RWPE2 (cell line): ENCODE data around the gene ZC3H10.

Experiments used
- ATAC-seq: fragments of 200-7000 bp; cut with Tn5 transposase; 3 replicates; pipeline ENCODE4 v1.9.1; 2021; ENCODE audit warnings: low read depth
- DNase-seq: peaks from one replicate; pipeline ENCODE4 v3.0.0-alpha.2; 2020; ENCODE audit warnings: low spot score
- H3K27ac ChIP-seq: fragments of 450-650 bp; 2 replicates; pipeline ENCODE4 v1.5.1; 2017; ENCODE audit warnings: mild to moderate bottlenecking; ENCODE audit not compliant: poor library complexity, severe bottlenecking
- H3K27me3 ChIP-seq: fragments of 250-450 bp; sonication (Bioruptor Pico); 2 replicates; pipeline ENCODE4 v1.5.1; 2021; ENCODE audit warnings: mild to moderate bottlenecking, moderate library complexity; ENCODE audit not compliant: insufficient read depth, poor library complexity, severe bottlenecking
- H3K36me3 ChIP-seq: fragments of 250-450 bp; sonication (Bioruptor Pico); 2 replicates; pipeline ENCODE4 v1.5.1; 2020; ENCODE audit warnings: low read depth, mild to moderate bottlenecking, moderate library complexity
- H3K4me1 ChIP-seq: fragments of 250-450 bp; sonication (Bioruptor Pico); 2 replicates; pipeline ENCODE4 v1.5.1; 2021; ENCODE audit warnings: mild to moderate bottlenecking, moderate library complexity; ENCODE audit not compliant: insufficient read depth, poor library complexity, severe bottlenecking
- H3K4me3 ChIP-seq: fragments of 250-450 bp; sonication (Bioruptor Pico); 2 replicates; pipeline ENCODE4 v1.5.1; 2021; ENCODE audit warnings: mild to moderate bottlenecking, moderate library complexity; ENCODE audit not compliant: severe bottlenecking
- H3K9me3 ChIP-seq: fragments of 250-450 bp; sonication (Bioruptor Pico); 2 replicates; pipeline ENCODE4 v1.5.1; 2021; ENCODE audit warnings: mild to moderate bottlenecking, moderate library complexity; ENCODE audit not compliant: severe bottlenecking
- TF ChIP-seq, protein P1 (sequence below): fragments of 450-650 bp; IDR thresholded peaks from one replicate; pipeline ENCODE4 v1.5.1; 2017; ENCODE audit warnings: mild to moderate bottlenecking, moderate library complexity; ENCODE audit not compliant: poor library complexity, severe bottlenecking

ZC3H10 gene

DNA sequence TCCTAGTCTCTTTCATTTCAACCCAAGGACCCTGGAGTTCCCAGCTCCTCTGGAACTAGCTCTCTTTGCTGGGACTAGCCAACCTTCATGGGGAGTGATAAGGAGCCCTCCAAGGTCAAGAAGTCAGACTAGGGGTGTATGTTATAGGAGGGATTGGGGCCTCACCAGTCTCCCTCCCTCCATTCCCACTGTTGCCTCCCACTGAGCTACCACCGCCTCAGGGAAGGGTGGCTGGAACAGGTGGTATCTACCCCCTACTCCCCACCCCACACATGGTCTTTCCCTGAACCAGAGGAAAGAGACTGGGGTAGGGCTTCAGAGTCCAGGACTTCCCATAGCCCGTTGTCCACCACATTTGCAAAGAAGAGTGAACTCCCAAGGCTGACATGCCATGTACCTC lies 35.7 kb upstream of the ZC3H10 start:
- no peak overlapping the region for H3K4me3 ChIP-seq
- TF ChIP-seq, protein P1, sequence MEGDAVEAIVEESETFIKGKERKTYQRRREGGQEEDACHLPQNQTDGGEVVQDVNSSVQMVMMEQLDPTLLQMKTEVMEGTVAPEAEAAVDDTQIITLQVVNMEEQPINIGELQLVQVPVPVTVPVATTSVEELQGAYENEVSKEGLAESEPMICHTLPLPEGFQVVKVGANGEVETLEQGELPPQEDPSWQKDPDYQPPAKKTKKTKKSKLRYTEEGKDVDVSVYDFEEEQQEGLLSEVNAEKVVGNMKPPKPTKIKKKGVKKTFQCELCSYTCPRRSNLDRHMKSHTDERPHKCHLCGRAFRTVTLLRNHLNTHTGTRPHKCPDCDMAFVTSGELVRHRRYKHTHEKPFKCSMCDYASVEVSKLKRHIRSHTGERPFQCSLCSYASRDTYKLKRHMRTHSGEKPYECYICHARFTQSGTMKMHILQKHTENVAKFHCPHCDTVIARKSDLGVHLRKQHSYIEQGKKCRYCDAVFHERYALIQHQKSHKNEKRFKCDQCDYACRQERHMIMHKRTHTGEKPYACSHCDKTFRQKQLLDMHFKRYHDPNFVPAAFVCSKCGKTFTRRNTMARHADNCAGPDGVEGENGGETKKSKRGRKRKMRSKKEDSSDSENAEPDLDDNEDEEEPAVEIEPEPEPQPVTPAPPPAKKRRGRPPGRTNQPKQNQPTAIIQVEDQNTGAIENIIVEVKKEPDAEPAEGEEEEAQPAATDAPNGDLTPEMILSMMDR, result no peak
- no peak overlapping the region for H3K27ac ChIP-seq
- H3K9me3 ChIP-seq, result no peaks in the 10 kb centered on the region
- H3K36me3 ChIP-seq, result peaks cover 5% of the 10 kb centered on the region; the same call in 1 of the 2 replicates
- peaks cover 4% of the 10 kb centered on the region for H3K4me1 ChIP-seq
- ATAC-seq, result no peak
- DNase-seq, result no peak
- H3K27me3 ChIP-seq, result no peaks in the 10 kb centered on the region

DNA sequence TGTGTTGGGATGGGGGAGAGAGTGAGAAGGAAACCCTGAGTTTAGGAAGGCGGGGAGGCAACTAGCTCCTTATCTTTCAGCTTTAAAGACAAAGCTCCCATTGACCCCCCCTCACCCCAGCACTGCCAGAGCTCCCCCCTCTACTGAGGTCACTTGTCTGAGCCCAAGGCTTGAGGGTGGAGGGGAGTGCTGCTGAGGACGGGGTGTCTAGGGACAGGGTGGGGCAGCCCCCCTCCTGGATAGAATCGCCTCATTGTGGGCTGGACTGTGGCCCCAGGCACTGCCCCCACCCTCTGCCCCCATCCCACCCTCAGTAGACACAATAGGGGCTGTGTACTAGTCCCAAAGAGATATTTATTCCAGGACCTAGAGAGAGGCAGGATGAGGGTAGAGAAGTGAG lies 35.1 kb upstream of the ZC3H10 start:
- no peaks in the 10 kb centered on the region for H3K9me3 ChIP-seq
- no peaks in the 10 kb centered on the region for H3K27me3 ChIP-seq
- no peak overlapping the region for H3K4me3 ChIP-seq
- no peak overlapping the region for H3K27ac ChIP-seq
- DNase-seq, result no peak
- H3K4me1 ChIP-seq, result peaks cover 4% of the 10 kb centered on the region
- no peak for ATAC-seq
- peaks cover 5% of the 10 kb centered on the region; the same call in 1 of the 2 replicates for H3K36me3 ChIP-seq
- TF ChIP-seq, protein P1, result no peak

DNA sequence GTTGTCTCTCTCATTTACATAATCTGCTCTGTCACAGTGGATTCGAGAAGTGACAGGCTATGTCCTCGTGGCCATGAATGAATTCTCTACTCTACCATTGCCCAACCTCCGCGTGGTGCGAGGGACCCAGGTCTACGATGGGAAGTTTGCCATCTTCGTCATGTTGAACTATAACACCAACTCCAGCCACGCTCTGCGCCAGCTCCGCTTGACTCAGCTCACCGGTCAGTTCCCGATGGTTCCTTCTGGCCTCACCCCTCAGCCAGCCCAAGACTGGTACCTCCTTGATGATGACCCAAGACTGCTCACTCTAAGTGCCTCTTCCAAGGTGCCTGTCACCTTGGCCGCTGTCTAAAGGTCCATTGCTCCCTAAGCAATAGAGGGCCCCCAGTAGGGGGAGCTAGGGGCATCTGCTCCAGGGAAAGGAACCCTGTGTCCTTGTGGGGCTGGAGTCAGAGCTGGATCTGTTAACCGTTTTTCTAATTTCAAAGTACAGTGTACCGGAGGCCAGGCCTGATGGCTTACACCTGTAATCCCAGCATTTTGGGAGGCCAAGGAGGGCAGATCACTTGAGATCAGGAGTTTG lies 33.0 kb upstream of the ZC3H10 start:
- TF ChIP-seq, protein P1, result peak; percentile 33
- Histone ChIP-seq H3K9me3 (no peaks in the 10 kb centered on the region), H3K36me3 (peaks cover 5% of the 10 kb centered on the region; the same call in 1 of the 2 replicates), H3K27ac (no peak overlapping the region), H3K27me3 (no peaks in the 10 kb centered on the region), H3K4me3 (no peak overlapping the region), H3K4me1 (no peaks in the 10 kb centered on the region)
- ATAC-seq, result no peak
- DNase-seq, result no peak

DNA sequence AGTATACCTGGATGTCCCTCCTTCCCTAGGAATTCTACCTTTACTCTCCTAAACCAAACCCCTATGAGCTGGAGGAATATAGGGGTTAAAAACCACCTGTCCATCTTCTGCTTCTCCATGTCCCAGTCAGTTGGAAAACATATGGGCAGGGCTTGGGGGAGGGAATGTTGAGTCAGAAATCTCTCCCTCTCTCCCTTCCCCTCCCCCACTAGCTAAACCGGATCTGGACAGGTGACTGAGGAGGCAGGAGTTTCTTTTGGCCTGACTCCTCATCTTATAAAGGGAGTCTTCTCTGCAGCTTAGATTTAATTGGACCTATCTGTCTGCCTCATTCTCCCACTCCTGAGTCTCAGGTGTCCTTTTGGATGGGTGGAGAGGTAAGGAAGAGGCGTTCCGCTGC lies 32.0 kb upstream of the ZC3H10 start:
- no peak overlapping the region for H3K27ac ChIP-seq
- DNase-seq (no peak), ATAC-seq (0 out of 3 replicates have a peak, but pooled peaks have one; percentile 24)
- no peaks in the 10 kb centered on the region for H3K4me1 ChIP-seq
- H3K9me3 ChIP-seq, result no peaks in the 10 kb centered on the region
- TF ChIP-seq, protein P1, result no peak
- peaks cover 5% of the 10 kb centered on the region; the same call in 1 of the 2 replicates for H3K36me3 ChIP-seq
- H3K4me3 ChIP-seq, result no peak overlapping the region
- no peaks in the 10 kb centered on the region for H3K27me3 ChIP-seq

DNA sequence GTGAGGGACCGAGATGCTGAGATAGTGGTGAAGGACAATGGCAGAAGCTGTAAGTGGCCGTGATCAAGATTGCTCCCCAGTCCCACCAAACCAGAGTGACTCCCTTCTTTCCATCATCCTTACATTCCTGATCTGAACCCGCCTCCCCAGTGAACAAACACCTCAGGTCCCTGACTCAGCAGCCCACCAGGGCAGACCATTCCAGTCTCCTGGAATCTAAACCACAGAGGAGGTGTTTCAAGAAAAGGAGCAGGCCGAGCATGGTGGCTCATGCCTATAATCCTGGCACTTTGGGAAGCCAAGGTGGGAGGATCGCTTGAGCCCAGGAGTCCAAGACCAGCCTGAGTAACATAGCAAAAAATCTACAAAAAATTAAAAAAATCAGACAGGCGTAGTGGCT lies 31.5 kb upstream of the ZC3H10 start:
- no peak for ATAC-seq
- H3K4me1 ChIP-seq, result no peaks in the 10 kb centered on the region
- no peak overlapping the region for H3K4me3 ChIP-seq
- H3K36me3 ChIP-seq, result peaks cover 5% of the 10 kb centered on the region; the same call in 1 of the 2 replicates
- no peaks in the 10 kb centered on the region for H3K9me3 ChIP-seq
- TF ChIP-seq, protein P1, result no peak
- no peak overlapping the region for H3K27ac ChIP-seq
- no peak for DNase-seq
- no peaks in the 10 kb centered on the region for H3K27me3 ChIP-seq
